CD14-positive monocyte (primary cell): ENCODE results near the gene REXO5. TPM values are rescaled to one million over a fixed set of nuclear protein-coding genes. Genes with fewer than 3 reads are reported as not detected.

Experiments used
- DNase-seq, 3 donors: peaks; one replicate each; pipeline ENCODE4 v3.0.0-alpha.2; 2011 to 2022
- H2AFZ ChIP-seq: 2 replicates; pipeline ENCODE4 v1.6.0; 2012; ENCODE audit warnings: mild to moderate bottlenecking, low read depth, low read length, inconsistent platforms; ENCODE audit not compliant: insufficient read depth, poor library complexity, severe bottlenecking
- H3K27ac ChIP-seq, 2 donors: 1 replicate in 1 of 2; 2 replicates in 1 of 2; pipeline ENCODE4 v1.5.1; 2012 to 2013; ENCODE audit warnings: low read length in 2 of 2, control low read depth in 1 of 2, inconsistent platforms in 1 of 2, low read depth in 1 of 2, mild to moderate bottlenecking in 1 of 2
- H3K27me3 ChIP-seq, 2 donors: one replicate each; pipeline versions ENCODE4 v1.6.0 to v1.6.1; 2011 to 2013; ENCODE audit warnings: low read length in 2 of 2; ENCODE audit not compliant: control insufficient read depth in 2 of 2, insufficient read depth in 2 of 2
- H3K36me3 ChIP-seq, 2 donors: replicated peaks in 1 of 2; 1 replicate in 1 of 2; 2 replicates in 1 of 2; pipeline versions ENCODE4 v1.5.1 to v1.6.1; 2012 to 2013; ENCODE audit warnings: low read length in 2 of 2, control low read depth in 1 of 2, inconsistent platforms in 1 of 2, mild to moderate bottlenecking in 1 of 2; ENCODE audit not compliant: insufficient read depth in 2 of 2, control insufficient read depth in 1 of 2
- H3K4me1 ChIP-seq, 2 donors: 1 replicate in 1 of 2; 2 replicates in 1 of 2; pipeline versions ENCODE4 v1.5.1 to v1.6.1; 2012 to 2013; ENCODE audit warnings: low read length in 2 of 2, control low read depth in 1 of 2, inconsistent platforms in 1 of 2, mild to moderate bottlenecking in 1 of 2, moderate library complexity in 1 of 2; ENCODE audit not compliant: insufficient read depth in 2 of 2, control insufficient read depth in 1 of 2
- H3K4me2 ChIP-seq: replicated peaks from 2 replicates; pipeline ENCODE3; 2012; ENCODE audit warnings: low read length, moderate library complexity, mild to moderate bottlenecking; ENCODE audit not compliant: poor library complexity, severe bottlenecking; ENCODE audit errors: extremely low read depth
- H3K4me3 ChIP-seq, 3 experiments: fragments of 200-600 bp in 1 of 3; sonication (generic) in 1 of 3; replicated peaks in 1 of 3; 1 replicate in 2 of 3; 2 replicates in 1 of 3; pipeline ENCODE4 v1.5.1; 2011 to 2013; ENCODE audit warnings: low read length in 3 of 3, mild to moderate bottlenecking in 3 of 3, control low read depth in 2 of 3, low read depth in 2 of 3, inconsistent platforms in 1 of 3, moderate library complexity in 1 of 3
- H3K79me2 ChIP-seq: 2 replicates; pipeline ENCODE4 v1.6.0; 2012; ENCODE audit warnings: mild to moderate bottlenecking, control low read depth, inconsistent platforms, low read length, moderate library complexity; ENCODE audit not compliant: insufficient read depth
- H3K9ac ChIP-seq: 2 replicates; pipeline ENCODE4 v1.6.0; 2017; ENCODE audit warnings: low read length, mild to moderate bottlenecking; ENCODE audit not compliant: insufficient read depth, poor library complexity, severe bottlenecking
- H3K9me3 ChIP-seq, 2 donors: replicated peaks in 1 of 2; 1 replicate in 1 of 2; 2 replicates in 1 of 2; pipeline versions ENCODE4 v1.5.1 to v1.6.1; 2012 to 2013; ENCODE audit warnings: low read length in 2 of 2, control low read depth in 1 of 2; ENCODE audit not compliant: control insufficient read depth in 1 of 2, insufficient read depth in 1 of 2
- H4K20me1 ChIP-seq: 2 replicates; pipeline ENCODE4 v1.6.0; 2012; ENCODE audit warnings: mild to moderate bottlenecking, low read length, control low read depth, moderate library complexity; ENCODE audit not compliant: insufficient read depth
- H3K27ac Mint-ChIP-seq, 7 donors: one replicate each; pipeline ENCODE4 v1.8.0; 2020; ENCODE audit warnings: mild to moderate bottlenecking in 7 of 7, mixed read lengths in 7 of 7, moderate library complexity in 6 of 7, inconsistent platforms in 2 of 7
- H3K27me3 Mint-ChIP-seq, 3 donors: one replicate each; pipeline ENCODE4 v1.8.0; 2021 to 2022; ENCODE audit warnings: low read depth in 3 of 3, mild to moderate bottlenecking in 3 of 3, mixed read lengths in 3 of 3, moderate library complexity in 3 of 3, inconsistent platforms in 1 of 3
- H3K36me3 Mint-ChIP-seq, 2 donors: one replicate each; pipeline ENCODE4 v1.8.0; 2020; ENCODE audit warnings: mixed read lengths in 2 of 2, inconsistent platforms in 1 of 2, mild to moderate bottlenecking in 1 of 2
- H3K4me1 Mint-ChIP-seq: one replicate; pipeline ENCODE4 v1.8.0; 2020; ENCODE audit warnings: mild to moderate bottlenecking, mixed read lengths
- H3K4me3 Mint-ChIP-seq, 2 donors: one replicate each; pipeline ENCODE4 v1.8.0; 2020; ENCODE audit warnings: mild to moderate bottlenecking in 2 of 2, mixed read lengths in 2 of 2, moderate library complexity in 1 of 2
- H3K9me3 Mint-ChIP-seq, 7 donors: one replicate each; pipeline ENCODE4 v1.8.0; 2020 to 2022; ENCODE audit warnings: mixed read lengths in 7 of 7, mild to moderate bottlenecking in 6 of 7, moderate library complexity in 6 of 7, inconsistent platforms in 2 of 7
- WGBS: methylation state at CpG from one replicate; pipeline ENCODE4 v1.1.5; 2013; ENCODE audit warnings: missing lambda C conversion rate; ENCODE audit not compliant: insufficient coverage; 5-methylcytosine and 5-hydroxymethylcytosine counted together
- intact Hi-C, 2 donors: fragments of 100-400 bp; cut with micrococcal nuclease; formaldehyde crosslinking; loops; one replicate each; pipeline versions ENCODE4 v1.15.0 to v1.15.1; 2023
- polyA plus RNA-seq, 3 donors: library from polyadenylated mRNA; depleted of rRNA in 1 of 3; unstranded in 2 of 3; stranded (reverse) in 1 of 3; fragments of 300-500 nt in 2 of 3; fragments of >200 nt in 1 of 3; fragmentation: Illumina TruSeq in 2 of 3; gene quantifications; 1 replicate in 2 of 3; 2 replicates in 1 of 3; pipeline ENCODE4 v1.2.3, GENCODE V29; 2012 to 2021
- TF ChIP-seq, protein P1 (sequence below): fragments of 200-600 bp; IDR thresholded peaks from one replicate; pipeline ENCODE4 v1.8.0; 2022; ENCODE audit warnings: antibody characterized with exemption, mild to moderate bottlenecking

REXO5 gene
- polyA plus RNA-seq, 3 donors: 0.52 to 1.4 (median 0.55) TPM

DNA sequence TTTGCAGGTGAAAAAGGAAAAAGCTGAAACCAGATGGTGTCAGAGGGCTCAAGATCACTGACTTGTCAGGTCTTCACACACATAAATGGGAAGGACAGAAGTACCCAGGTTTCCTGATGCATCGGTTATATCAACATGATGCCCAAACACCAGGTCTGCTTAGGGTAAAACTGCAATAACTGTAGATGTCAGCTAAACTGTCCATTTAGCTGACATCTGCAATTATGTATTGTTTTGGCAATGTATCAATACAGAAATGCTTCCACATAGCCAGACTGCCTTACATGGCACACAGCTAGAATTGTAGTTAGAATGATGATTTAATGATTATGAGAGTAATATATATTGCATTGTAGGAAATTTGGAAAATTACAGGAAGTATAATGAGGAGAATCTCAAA lies 37.5 kb upstream of the REXO5 start:
- no peak overlapping the region for H3K4me2 ChIP-seq
- WGBS: 80% methylated on average over 1 of the region's 1 CpG
- DNase-seq: no peak
- H2AFZ ChIP-seq: no peak overlapping the region
- Mint-ChIP-seq H3K4me1 (peaks cover 5% of the 10 kb centered on the region), H3K36me3 (peaks cover 0 to 2% of the 10 kb centered on the region in 2 donors), H3K9me3 (no peaks in the 10 kb centered on the region), H3K4me3 (no peak overlapping the region), H3K27ac (no peak overlapping the region), H3K27me3 (no peaks in the 10 kb centered on the region)
- H3K4me3 ChIP-seq: no peak overlapping the region
- H3K27me3 ChIP-seq: no peaks in the 10 kb centered on the region
- no peak overlapping the region for H3K27ac ChIP-seq
- H3K36me3 ChIP-seq: no peaks in the 10 kb centered on the region
- intact Hi-C loops: no loop called here
- TF ChIP-seq, protein P1, sequence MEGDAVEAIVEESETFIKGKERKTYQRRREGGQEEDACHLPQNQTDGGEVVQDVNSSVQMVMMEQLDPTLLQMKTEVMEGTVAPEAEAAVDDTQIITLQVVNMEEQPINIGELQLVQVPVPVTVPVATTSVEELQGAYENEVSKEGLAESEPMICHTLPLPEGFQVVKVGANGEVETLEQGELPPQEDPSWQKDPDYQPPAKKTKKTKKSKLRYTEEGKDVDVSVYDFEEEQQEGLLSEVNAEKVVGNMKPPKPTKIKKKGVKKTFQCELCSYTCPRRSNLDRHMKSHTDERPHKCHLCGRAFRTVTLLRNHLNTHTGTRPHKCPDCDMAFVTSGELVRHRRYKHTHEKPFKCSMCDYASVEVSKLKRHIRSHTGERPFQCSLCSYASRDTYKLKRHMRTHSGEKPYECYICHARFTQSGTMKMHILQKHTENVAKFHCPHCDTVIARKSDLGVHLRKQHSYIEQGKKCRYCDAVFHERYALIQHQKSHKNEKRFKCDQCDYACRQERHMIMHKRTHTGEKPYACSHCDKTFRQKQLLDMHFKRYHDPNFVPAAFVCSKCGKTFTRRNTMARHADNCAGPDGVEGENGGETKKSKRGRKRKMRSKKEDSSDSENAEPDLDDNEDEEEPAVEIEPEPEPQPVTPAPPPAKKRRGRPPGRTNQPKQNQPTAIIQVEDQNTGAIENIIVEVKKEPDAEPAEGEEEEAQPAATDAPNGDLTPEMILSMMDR: no peak
- H3K4me1 ChIP-seq: peaks cover 6 to 10% of the 10 kb centered on the region in 2 donors
- H4K20me1 ChIP-seq: no peaks in the 10 kb centered on the region
- H3K9me3 ChIP-seq: no peaks in the 10 kb centered on the region
- no peaks in the 10 kb centered on the region for H3K79me2 ChIP-seq
- H3K9ac ChIP-seq: no peak overlapping the region

GRCh38 chr16:20773679-20774078 lies 32.6 kb upstream of the REXO5 start:
- Histone ChIP-seq H3K79me2 (no peaks in the 10 kb centered on the region), H3K4me3 (no peak overlapping the region), H3K36me3 (peaks cover 0 to 13% of the 10 kb centered on the region in 2 donors), H2AFZ (no peak overlapping the region), H3K4me2 (no peak overlapping the region), H3K4me1 (no peaks in the 10 kb centered on the region), H4K20me1 (no peaks in the 10 kb centered on the region), H3K27ac (no peak overlapping the region), H3K9ac (no peak overlapping the region), H3K9me3 (no peaks in the 10 kb centered on the region), H3K27me3 (no peaks in the 10 kb centered on the region)
- no peaks in the 10 kb centered on the region for H3K9me3 Mint-ChIP-seq
- H3K36me3 Mint-ChIP-seq: peaks cover 3 to 14% of the 10 kb centered on the region in 2 donors
- no peaks in the 10 kb centered on the region for H3K27me3 Mint-ChIP-seq
- no peak overlapping the region for H3K4me3 Mint-ChIP-seq
- no peak overlapping the region for H3K27ac Mint-ChIP-seq
- no peaks in the 10 kb centered on the region for H3K4me1 Mint-ChIP-seq
- intact Hi-C loops: no loop called here
- TF ChIP-seq, protein P1: no peak
- DNase-seq: no peak
- WGBS: 100% methylated on average over 2 of the region's 3 CpGs
